Stimulated activated CD8-positive, alpha-beta memory T cell treated with anti-CD3 and anti-CD28 coated beads, Interleukin-4, amount 100 ng/mL, for 1 hour (primary cell): Measurements from ENCODE around the gene LCP1.
A peak's percentile ranks its signal among the peaks of the same experiment; 100 is the strongest.

Experiments
- DNase-seq, 2 donors: peaks; one replicate each; pipeline ENCODE4 v3.0.0-alpha.2; 2020; ENCODE audit warnings: low read depth in 2 of 2, low spot score in 1 of 2

Gene LCP1

GRCh38 chr13:46183018-46183946 lies 1.3 kb upstream of the LCP1 start:
- no peak for DNase-seq

DNA sequence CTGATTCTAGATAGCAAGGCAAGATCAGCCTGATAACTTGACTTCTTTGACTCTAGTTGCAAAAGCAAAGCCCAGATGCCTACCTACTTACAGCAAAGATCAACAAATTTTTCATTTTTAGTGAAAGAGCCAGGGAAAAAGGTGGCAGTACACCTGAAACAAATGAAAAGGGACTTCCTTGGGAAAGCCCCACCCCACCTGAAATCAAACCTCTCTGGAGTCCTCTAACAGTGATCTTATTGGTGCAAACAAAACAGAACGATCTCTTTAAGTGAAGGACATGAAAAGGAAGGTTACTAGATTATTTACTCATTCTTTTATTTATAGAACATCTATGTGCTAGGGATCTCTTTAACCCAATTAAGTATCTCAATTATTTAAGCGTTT lies 507 bp upstream of the LCP1 start:
- no peak for DNase-seq

DNA sequence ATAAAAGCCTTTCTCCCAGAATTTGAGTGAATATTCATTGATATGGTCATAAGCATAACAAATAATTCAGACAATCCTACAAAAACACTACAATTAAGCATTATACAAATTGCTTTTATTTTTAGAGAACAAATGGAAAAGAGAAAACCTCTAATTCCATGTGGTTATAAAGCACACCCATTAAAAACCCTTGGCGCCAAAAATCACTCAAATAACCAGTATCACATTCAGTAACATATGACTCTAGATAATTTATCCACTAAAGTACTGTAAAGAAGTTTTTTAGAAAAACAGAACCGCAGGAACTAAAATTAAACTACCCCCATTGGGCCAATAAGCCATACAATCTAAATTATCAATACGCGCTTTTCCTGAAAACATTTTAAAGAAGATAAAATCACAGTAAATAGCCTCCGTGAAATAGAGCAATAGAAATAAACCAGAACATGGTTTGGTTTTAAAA lies 569 bp downstream of the LCP1 start:
- no peak for DNase-seq

GRCh38 chr13:46179969-46180763 lies 1.8 kb downstream of the LCP1 start:
- no peak for DNase-seq

GRCh38 chr13:46179491-46179908 lies 2.5 kb downstream of the LCP1 start:
- DNase-seq, result peak; percentile 58 to 68

- no peak for DNase-seq
These were observed 3.2 kb downstream of the LCP1 start for GRCh38 chr13:46178821-46179220.

DNA sequence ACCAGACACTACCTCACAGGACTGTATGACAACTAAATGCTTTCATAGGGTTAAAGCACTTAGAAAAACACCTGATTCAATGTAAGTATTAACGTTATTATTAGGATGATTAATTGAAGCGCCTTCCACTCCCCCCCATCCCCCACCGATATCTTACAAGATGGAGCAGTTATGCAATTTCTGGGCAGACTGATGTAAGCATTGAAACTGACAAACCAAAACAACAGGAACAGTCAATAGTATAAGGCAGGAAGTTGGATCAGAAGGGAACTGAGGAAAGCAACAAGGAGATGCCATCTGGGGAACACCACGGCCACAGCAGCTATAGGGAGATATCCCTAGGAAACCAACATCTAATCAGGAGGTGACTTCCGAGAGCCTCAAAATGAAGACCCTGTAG lies 3.8 kb downstream of the LCP1 start:
- no peak for DNase-seq

- no peak for DNase-seq
These were observed 5.2 kb downstream of the LCP1 start for GRCh38 chr13:46176756-46177155.

GRCh38 chr13:46173656-46174055 lies 8.3 kb downstream of the LCP1 start:
- no peak for DNase-seq

DNA sequence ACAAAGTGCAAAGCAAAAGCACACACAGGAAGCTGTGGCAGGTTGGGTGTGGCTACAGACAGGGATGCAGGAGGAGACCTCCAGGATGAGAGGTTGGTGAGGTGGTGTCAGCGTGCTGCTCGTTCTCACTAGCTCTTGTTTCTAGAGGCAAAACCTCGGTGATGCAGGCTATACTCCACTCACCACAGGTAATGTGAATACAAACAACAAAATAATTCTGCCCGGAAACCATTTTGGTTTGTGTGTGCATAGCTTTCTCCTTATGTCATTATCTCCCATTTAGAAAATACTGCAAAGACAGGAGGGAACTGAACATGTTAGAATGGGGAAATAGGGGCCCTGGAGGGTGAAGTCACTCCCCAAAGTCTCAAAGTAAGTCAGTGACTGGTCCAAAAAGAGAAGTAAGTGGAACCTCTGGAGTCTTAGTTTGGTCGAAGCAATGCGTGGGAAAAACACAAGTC lies 9.4 kb downstream of the LCP1 start:
- DNase-seq, result no peak

DNA sequence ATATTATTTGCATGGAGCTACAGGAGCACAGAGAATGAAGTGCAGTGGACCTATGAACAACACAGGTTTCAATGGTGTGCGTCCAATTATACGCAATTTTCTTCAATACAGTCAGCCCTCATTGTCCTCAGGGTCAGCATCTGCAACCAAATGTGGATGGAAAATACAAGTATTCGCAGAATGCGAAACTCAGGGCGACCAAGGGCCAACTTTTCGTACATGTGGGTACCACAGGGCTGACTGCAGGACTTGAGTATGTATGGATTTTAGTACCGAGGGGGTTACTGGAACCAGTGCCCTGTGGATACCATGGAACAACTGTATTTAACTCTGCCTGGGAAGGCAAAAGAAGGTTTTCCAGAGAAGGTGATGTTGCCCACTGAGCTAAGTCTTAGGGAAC lies 10.2 kb downstream of the LCP1 start:
- DNase-seq, result no peak

DNA sequence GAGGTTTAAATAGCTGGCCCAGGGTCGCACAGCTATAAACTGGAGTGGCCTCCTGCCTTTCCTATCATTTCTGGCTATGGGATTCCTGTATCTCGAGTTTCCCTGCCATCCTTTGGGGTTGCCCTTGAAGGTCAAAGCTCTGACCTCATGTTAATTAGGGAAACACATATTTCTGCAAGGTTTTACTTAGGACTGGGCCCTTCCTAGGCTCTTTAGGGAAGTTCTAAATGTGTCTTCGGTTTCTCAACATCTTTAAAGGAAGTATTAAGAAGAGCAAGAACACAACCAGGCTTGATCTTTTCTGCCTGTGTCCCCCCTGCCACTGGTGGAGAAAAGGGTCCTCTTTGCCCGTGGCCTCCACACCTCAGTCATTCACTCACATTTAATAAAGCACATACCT lies 10.8 kb downstream of the LCP1 start:
- DNase-seq, result no peak

DNA sequence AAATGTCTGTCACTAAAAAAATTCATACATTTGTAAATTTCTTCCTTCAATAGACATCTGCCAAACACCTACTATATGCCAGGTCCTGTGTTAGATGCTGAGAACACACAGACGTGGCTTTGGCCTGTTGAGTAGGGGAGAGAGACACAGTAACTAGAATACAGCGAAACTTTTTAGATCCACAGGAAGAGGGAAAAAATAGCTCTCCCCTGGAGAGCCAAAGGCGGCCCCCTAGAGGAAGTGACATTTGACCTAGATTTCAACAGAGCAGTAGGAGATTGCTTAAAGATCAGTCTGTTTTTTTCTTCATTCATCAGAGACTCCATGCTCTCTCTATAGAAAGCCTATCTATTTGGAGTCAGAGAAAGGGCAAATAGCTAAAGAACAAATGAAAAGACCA lies 11.3 kb downstream of the LCP1 start:
- DNase-seq, result no peak

DNA sequence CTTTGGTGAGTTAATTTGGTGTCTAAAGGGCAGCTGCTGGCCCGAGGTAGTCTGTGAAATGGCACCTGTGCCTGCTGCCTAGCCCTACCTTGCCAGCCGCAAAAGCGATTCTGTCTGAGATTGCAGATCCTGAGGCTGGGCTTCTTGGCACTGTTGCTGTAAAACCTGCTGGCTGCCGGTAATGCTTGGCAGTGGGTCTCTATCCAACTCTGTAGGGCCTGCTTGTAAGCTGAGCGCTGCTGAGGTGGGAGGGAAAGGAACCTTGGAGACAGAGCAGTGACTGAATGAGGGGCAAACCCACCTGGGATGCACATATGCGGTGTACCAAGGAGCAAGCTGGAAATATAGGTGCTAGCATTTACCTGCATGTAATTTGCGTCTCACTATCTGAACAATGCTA lies 11.7 kb downstream of the LCP1 start:
- DNase-seq, result no peak

DNA sequence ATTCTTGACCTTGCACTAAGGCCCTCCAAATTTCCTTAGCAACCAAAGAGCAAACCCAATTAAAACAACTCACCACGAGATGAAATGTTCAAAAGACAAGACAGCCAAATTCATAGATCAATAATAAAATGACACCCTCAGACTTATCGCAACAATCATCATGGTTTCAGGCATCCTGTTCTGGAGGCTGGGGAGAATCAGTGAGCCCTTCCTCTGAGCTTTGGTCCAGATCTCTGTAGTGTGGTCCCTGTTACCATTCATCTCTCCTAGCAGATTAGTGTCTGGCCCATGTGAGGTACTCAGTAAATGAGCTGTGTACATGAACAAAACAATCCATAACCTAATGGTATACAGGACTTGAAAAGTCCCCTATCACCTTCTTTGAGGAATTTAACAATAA lies 12.2 kb downstream of the LCP1 start:
- no peak for DNase-seq

GRCh38 chr13:46168783-46169182 lies 13.2 kb downstream of the LCP1 start:
- DNase-seq, result no peak

DNA sequence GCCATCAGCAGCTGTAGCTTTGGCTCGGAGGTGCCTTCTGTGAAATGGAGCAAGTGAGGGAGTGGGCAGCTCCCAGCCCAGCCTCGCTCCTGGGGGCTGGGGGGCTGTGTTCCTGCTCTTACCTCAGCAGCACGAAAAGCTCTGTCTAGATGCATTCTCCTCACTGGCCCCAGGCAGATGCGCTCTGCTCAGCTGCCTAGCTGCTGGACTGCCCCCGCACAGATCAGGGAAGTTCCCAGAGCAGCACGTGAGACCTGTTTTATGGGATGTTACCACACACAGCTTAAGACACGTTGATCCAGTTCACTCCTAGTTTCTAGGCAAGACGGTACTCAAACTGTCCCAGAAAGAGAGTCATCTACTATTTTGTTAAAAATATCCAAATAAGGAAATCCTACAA lies 13.6 kb downstream of the LCP1 start:
- DNase-seq, result no peak

- no peak for DNase-seq
These were observed 14.9 kb downstream of the LCP1 start for GRCh38 chr13:46166947-46167610.

DNA sequence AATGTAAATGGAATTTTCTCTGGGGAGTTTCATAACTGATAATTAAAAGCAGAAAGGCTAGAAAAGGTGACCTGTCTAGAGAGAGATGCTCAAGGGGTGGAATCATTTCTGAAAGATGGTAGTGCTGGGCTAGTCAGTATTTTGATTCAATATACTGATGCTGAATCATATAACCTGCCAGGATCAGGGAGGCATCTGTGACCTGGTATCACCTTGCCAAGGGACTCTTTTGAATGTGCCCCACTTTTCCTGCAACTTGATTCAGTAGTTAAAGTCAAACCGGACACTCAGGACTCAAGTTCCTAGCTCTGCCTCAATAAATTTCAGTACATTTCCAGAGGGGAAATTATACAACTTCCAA lies 15.8 kb downstream of the LCP1 start:
- DNase-seq, result no peak

GRCh38 chr13:46165485-46166223 lies 16.3 kb downstream of the LCP1 start:
- no peak for DNase-seq

DNA sequence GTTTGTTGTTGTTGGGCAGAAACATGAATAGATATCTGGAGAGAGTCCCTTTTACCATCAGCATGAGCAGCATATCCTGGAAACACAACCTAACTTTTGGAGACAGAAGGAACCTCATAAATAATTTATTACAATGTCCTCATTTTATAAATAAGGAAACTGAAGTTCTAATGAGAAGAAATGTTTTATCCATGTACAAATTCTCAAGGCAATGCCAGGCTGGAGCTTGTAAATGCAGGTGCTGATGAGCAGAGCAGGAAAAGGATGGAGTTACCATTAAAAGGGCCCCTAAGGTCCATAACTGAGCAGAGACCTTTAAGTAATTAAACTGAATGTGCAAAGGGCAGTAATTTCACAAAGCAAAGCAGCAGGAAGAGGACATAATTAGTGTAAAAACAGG lies 17.3 kb downstream of the LCP1 start:
- DNase-seq, result no peak
